Activated naive CD8-positive, alpha-beta T cell treated with anti-CD3 and anti-CD28 coated beads, Interleukin-2, amount 50 U/mL, for 24 hours (primary cell): ENCODE results near the gene MMP2.

ENCODE experiments used
- ATAC-seq: fragments of 150-1000 bp; cut with Tn5 transposase; one replicate; pipeline ENCODE4 v1.10.0; 2021
- DNase-seq: peaks from one replicate; pipeline ENCODE4 v3.0.0; 2021
- H3K27ac Mint-ChIP-seq: one replicate; pipeline ENCODE4 v1.8.0; 2021; ENCODE audit warnings: mild to moderate bottlenecking, mixed read lengths
- H3K27me3 Mint-ChIP-seq: one replicate; pipeline ENCODE4 v1.8.0; 2021; ENCODE audit warnings: mixed read lengths
- H3K36me3 Mint-ChIP-seq: one replicate; pipeline ENCODE4 v1.8.0; 2021; ENCODE audit warnings: low read depth, mixed read lengths
- H3K4me1 Mint-ChIP-seq: one replicate; pipeline ENCODE4 v1.8.0; 2021; ENCODE audit warnings: mixed read lengths
- H3K4me3 Mint-ChIP-seq: one replicate; pipeline ENCODE4 v1.8.0; 2021; ENCODE audit warnings: mild to moderate bottlenecking, moderate library complexity, mixed read lengths
- H3K9me3 Mint-ChIP-seq: one replicate; pipeline ENCODE4 v1.8.0; 2021; ENCODE audit warnings: mixed read lengths

Gene MMP2

GRCh38 chr16:55539488-55539887, 60.5 kb downstream of the MMP2 start:
- Mint-ChIP-seq H3K4me1 (no peaks in the 10 kb centered on the region), H3K36me3 (no peaks in the 10 kb centered on the region), H3K9me3 (no peaks in the 10 kb centered on the region), H3K4me3 (no peak overlapping the region), H3K27me3 (no peaks in the 10 kb centered on the region), H3K27ac (no peak overlapping the region)
- ATAC-seq (no peak), DNase-seq (no peak)

- H3K4me3 Mint-ChIP-seq: no peak overlapping the region
- no peaks in the 10 kb centered on the region for H3K9me3 Mint-ChIP-seq
- no peak for DNase-seq
- H3K4me1 Mint-ChIP-seq: no peaks in the 10 kb centered on the region
- H3K36me3 Mint-ChIP-seq: no peaks in the 10 kb centered on the region
- H3K27me3 Mint-ChIP-seq: no peaks in the 10 kb centered on the region
- no peak for ATAC-seq
- no peak overlapping the region for H3K27ac Mint-ChIP-seq
Measured at GRCh38 chr16:55540221-55540620, 61.2 kb downstream of the MMP2 start.

DNA sequence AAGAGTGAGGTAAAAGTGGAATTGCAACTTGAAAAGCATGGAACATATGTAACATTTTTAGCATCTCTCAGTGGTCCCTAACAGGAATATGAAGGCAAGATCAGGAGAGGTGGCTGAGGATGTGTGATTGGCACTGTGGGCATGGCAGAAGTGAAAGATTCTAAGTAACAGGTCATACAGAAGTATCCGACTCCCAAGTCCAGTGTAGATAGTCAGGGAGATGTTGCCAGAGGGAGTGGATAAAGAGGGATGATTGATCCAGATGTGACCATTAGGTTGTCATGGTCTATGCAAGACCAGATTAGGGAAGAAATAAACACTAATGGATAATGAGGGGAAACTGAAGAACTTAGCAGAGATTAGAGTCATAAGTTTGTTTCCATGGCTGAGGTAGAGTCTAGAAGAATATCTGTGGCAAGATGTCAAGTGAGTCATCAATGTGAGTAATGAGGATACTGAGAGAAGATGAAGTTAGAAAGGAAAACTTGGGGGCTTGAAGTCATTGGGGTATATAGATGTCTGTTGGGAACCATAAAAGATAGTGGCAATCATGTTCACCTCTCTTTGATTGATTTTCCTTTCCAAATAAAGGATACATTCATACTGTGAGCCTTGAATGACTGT, 63.6 kb downstream of the MMP2 start:
- no peaks in the 10 kb centered on the region for H3K36me3 Mint-ChIP-seq
- no peak for DNase-seq

DNA sequence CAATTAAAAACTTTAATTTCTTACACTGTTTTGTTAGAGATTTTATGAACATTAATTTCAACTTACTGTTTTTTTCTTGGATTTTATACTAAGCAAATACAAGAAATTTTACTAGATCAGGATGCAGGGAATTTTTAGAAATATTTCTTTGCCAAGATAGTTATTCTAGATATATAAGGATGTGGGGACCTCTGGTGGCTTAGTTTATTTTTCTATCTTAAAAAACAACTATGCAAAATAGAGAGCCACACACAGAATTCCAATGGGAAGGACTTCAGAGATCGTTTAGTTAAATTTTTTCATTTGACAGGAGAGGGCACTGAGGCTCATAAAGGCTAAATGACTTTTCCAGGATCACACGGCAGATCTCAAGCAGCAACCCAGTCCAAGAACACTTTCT, 64.5 kb downstream of the MMP2 start:
- Mint-ChIP-seq H3K27ac (no peak overlapping the region), H3K36me3 (no peaks in the 10 kb centered on the region), H3K27me3 (no peaks in the 10 kb centered on the region), H3K4me1 (no peaks in the 10 kb centered on the region), H3K4me3 (no peak overlapping the region), H3K9me3 (no peaks in the 10 kb centered on the region)
- DNase-seq: no peak
- no peak for ATAC-seq

More for the DNA sequence above, 63.6 kb downstream of the MMP2 start:
- Mint-ChIP-seq H3K4me3 (no peak overlapping the region), H3K9me3 (no peaks in the 10 kb centered on the region), H3K4me1 (no peaks in the 10 kb centered on the region), H3K27ac (no peak overlapping the region), H3K27me3 (no peaks in the 10 kb centered on the region)
- peak; percentile 71 for ATAC-seq

DNA sequence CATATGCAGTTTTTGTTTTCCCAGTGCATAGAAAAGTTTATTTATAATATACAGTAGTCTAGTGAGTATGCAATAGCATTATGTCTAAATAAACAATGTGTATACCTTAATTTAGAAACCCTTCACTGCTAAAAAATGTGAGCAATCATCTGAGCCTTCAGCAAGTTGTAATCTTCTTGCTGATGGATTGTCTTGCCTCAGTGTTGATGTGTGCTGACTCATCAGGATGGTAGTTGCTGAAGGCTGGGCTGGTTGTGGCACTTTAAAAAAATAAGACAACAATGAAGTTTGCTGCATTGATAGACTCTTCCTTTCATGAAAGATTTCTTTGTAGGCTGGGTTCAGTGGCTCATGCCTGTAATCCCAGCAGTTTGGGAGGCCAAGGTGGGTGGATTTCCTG, 73.6 kb downstream of the MMP2 start:
- Mint-ChIP-seq H3K9me3 (no peaks in the 10 kb centered on the region), H3K4me3 (no peak overlapping the region), H3K4me1 (no peaks in the 10 kb centered on the region), H3K36me3 (no peaks in the 10 kb centered on the region), H3K27me3 (no peaks in the 10 kb centered on the region), H3K27ac (no peak overlapping the region)
- DNase-seq (no peak), ATAC-seq (no peak)

DNA sequence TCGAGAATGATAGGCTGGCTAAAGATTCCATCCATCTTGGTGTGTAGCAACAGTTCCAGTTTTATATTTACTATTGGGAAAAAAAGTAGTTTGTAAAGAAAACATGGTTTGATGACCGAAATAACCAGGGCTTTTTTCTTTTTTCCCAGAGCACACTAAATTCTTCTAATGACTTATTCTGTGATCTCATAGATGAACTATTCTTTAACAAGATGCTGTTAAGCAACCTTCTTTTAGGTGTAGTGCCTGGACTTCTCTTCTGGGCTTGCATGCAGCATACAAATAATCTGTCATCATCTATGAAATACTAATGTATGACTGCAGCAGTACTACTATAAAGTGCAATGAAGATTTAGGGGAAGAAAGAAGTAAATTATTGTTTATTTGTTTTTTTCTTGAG, 76.4 kb downstream of the MMP2 start:
- H3K36me3 Mint-ChIP-seq: no peaks in the 10 kb centered on the region
- DNase-seq: no peak
- H3K27ac Mint-ChIP-seq: no peak overlapping the region
- no peaks in the 10 kb centered on the region for H3K27me3 Mint-ChIP-seq
- no peaks in the 10 kb centered on the region for H3K9me3 Mint-ChIP-seq
- no peak for ATAC-seq
- no peak overlapping the region for H3K4me3 Mint-ChIP-seq
- no peaks in the 10 kb centered on the region for H3K4me1 Mint-ChIP-seq
